ENCODE data around the gene SLC10A7.

SLC10A7 gene

DNA sequence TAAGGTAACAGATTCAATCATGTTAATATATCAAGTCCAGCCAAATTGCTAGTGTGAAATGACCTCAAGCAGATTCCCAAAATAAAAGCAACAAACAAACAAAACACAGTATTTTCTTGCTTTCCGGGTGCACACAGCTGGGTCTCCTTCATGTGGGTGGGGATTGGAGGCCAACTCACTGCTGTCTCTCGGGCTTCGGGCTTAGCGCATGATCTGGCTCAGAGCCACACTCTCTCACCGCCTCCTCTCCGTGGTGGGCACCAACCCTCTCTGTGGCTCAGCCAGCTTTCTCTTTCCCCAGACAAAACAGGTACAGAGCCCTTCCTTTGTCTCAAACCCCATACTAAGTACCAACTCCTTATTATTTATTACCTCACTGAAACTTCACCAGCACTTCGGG lies 310.3 kb downstream of the SLC10A7 start:
- no peak for ATAC-seq
- TF ChIP-seq ISL1 (CRISPR knock-in tag; IDR thresholded peaks at IDR 0.05): no peak
- no peak for TF ChIP-seq OSR1 (CRISPR knock-in tag; IDR thresholded peaks at IDR 0.05)
- TF ChIP-seq TOX (CRISPR knock-in tag; IDR thresholded peaks at IDR 0.05; ENCODE audit: borderline replicate concordance): no peak
- no peak for TF ChIP-seq ARNTL (CRISPR knock-in tag; IDR thresholded peaks at IDR 0.05; ENCODE audit: borderline replicate concordance, low read depth)
- no peak for TF ChIP-seq PPARA (CRISPR knock-in tag; IDR thresholded peaks at IDR 0.05; ENCODE audit: borderline replicate concordance)
- TF ChIP-seq ZNF565 (CRISPR knock-in tag; conservative IDR thresholded peaks at IDR 0.05; ENCODE audit: low read depth): no peak
- TF ChIP-seq ZFP3 (CRISPR knock-in tag; IDR thresholded peaks at IDR 0.05): no peak
- TF ChIP-seq BACH2 (CRISPR knock-in tag; IDR thresholded peaks at IDR 0.05; ENCODE audit: borderline replicate concordance): no peak
- TF ChIP-seq, protein P1, sequence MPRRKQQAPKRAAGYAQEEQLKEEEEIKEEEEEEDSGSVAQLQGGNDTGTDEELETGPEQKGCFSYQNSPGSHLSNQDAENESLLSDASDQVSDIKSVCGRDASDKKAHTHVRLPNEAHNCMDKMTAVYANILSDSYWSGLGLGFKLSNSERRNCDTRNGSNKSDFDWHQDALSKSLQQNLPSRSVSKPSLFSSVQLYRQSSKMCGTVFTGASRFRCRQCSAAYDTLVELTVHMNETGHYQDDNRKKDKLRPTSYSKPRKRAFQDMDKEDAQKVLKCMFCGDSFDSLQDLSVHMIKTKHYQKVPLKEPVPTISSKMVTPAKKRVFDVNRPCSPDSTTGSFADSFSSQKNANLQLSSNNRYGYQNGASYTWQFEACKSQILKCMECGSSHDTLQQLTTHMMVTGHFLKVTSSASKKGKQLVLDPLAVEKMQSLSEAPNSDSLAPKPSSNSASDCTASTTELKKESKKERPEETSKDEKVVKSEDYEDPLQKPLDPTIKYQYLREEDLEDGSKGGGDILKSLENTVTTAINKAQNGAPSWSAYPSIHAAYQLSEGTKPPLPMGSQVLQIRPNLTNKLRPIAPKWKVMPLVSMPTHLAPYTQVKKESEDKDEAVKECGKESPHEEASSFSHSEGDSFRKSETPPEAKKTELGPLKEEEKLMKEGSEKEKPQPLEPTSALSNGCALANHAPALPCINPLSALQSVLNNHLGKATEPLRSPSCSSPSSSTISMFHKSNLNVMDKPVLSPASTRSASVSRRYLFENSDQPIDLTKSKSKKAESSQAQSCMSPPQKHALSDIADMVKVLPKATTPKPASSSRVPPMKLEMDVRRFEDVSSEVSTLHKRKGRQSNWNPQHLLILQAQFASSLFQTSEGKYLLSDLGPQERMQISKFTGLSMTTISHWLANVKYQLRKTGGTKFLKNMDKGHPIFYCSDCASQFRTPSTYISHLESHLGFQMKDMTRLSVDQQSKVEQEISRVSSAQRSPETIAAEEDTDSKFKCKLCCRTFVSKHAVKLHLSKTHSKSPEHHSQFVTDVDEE (CRISPR knock-in tag; IDR thresholded peaks at IDR 0.05): no peak
- no peak for TF ChIP-seq ZNF8 (CRISPR knock-in tag; IDR thresholded peaks at IDR 0.05)
- no peak for TF ChIP-seq TCF4 (CRISPR knock-in tag; IDR thresholded peaks at IDR 0.05; ENCODE audit: borderline replicate concordance)
- TF ChIP-seq RARB (CRISPR knock-in tag; IDR thresholded peaks at IDR 0.05): no peak
- TF ChIP-seq, protein P2, sequence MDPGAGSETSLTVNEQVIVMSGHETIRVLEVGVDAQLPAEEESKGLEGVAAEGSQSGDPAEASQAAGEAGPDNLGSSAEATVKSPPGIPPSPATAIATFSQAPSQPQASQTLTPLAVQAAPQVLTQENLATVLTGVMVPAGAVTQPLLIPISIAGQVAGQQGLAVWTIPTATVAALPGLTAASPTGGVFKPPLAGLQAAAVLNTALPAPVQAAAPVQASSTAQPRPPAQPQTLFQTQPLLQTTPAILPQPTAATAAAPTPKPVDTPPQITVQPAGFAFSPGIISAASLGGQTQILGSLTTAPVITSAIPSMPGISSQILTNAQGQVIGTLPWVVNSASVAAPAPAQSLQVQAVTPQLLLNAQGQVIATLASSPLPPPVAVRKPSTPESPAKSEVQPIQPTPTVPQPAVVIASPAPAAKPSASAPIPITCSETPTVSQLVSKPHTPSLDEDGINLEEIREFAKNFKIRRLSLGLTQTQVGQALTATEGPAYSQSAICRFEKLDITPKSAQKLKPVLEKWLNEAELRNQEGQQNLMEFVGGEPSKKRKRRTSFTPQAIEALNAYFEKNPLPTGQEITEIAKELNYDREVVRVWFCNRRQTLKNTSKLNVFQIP (CRISPR knock-in tag; IDR thresholded peaks at IDR 0.05; ENCODE audit: borderline replicate concordance, low read depth): no peak
- no peak for TF ChIP-seq SNAI2 (CRISPR knock-in tag; IDR thresholded peaks at IDR 0.05)

DNA sequence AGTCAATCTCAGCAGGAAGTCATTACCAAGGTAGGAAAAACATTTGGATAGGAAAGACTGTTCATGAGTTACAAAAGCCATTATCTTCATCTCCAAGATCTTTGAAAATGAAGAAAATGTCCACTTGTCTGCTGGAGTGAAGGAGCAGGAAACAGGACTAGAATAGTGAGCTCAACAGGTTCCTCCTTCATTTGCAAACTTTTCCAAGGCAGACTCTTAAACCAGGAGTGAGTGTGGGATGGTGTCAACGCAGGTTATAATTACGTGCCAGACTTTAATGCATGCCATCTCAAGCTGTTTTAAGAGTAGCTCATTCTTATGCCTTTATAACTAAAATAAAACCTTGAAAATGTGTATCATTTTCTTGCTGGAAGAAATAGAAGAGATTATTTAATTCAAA lies 310.9 kb downstream of the SLC10A7 start:
- TF ChIP-seq, protein P2 (CRISPR knock-in tag; IDR thresholded peaks at IDR 0.05; ENCODE audit: borderline replicate concordance, low read depth): no peak
- TF ChIP-seq TCF4 (CRISPR knock-in tag; IDR thresholded peaks at IDR 0.05; ENCODE audit: borderline replicate concordance) (no peak), RARB (CRISPR knock-in tag; IDR thresholded peaks at IDR 0.05) (no peak), BACH2 (CRISPR knock-in tag; IDR thresholded peaks at IDR 0.05; ENCODE audit: borderline replicate concordance) (no peak), PPARA (CRISPR knock-in tag; IDR thresholded peaks at IDR 0.05; ENCODE audit: borderline replicate concordance) (no peak)
- no peak for ATAC-seq

DNA sequence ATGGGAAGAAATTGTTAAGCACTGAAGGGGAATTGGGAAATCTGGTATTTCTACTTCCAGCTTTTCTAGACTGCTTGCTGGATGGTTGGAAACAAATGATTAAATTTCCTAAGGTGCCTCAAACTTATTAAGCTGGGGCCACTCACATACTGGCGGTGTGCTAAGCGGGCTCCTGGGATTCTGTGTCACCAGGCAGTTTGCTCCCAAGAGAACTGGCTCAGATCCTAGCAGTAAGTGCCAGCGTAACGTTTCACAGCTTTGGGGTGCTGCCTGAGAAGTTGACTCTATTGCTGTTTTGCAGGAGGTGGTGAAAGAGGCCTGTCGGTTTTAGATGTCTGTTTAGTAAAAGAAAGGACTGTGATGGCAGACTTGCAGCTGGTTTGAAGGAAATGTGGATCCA lies 314.3 kb downstream of the SLC10A7 start:
- ATAC-seq: no peak
- no peak for TF ChIP-seq TOX (CRISPR knock-in tag; IDR thresholded peaks at IDR 0.05; ENCODE audit: borderline replicate concordance)
- no peak for TF ChIP-seq ARNTL (CRISPR knock-in tag; IDR thresholded peaks at IDR 0.05; ENCODE audit: borderline replicate concordance, low read depth)
- no peak for TF ChIP-seq ZC3H10 (CRISPR knock-in tag; IDR thresholded peaks at IDR 0.05)
- TF ChIP-seq, protein P3, sequence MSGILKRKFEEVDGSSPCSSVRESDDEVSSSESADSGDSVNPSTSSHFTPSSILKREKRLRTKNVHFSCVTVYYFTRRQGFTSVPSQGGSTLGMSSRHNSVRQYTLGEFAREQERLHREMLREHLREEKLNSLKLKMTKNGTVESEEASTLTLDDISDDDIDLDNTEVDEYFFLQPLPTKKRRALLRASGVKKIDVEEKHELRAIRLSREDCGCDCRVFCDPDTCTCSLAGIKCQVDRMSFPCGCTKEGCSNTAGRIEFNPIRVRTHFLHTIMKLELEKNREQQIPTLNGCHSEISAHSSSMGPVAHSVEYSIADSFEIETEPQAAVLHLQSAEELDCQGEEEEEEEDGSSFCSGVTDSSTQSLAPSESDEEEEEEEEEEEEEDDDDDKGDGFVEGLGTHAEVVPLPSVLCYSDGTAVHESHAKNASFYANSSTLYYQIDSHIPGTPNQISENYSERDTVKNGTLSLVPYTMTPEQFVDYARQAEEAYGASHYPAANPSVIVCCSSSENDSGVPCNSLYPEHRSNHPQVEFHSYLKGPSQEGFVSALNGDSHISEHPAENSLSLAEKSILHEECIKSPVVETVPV (CRISPR knock-in tag; IDR thresholded peaks at IDR 0.05): no peak
- no peak for TF ChIP-seq ESRRG (CRISPR knock-in tag; IDR thresholded peaks at IDR 0.05)
- no peak for TF ChIP-seq GLIS3 (CRISPR knock-in tag; IDR thresholded peaks at IDR 0.05)
- TF ChIP-seq TCF4 (CRISPR knock-in tag; IDR thresholded peaks at IDR 0.05; ENCODE audit: borderline replicate concordance): no peak
- TF ChIP-seq, protein P1 (CRISPR knock-in tag; IDR thresholded peaks at IDR 0.05): no peak
